Breast epithelium (tissue), 4 donors: Measurements from ENCODE around the gene OAS2. TPM values are rescaled to one million over a fixed set of nuclear protein-coding genes. Genes with fewer than 3 reads are reported as not detected.

Experiments used
- DNase-seq, 2 donors: peaks; one replicate each; pipeline ENCODE4 v3.0.0-alpha.2; 2019; ENCODE audit warnings: low spot score in 2 of 2
- H3K27ac ChIP-seq, 2 donors: fragments of 200-600 bp; sonication (generic) in 1 of 2; one replicate each; pipeline ENCODE4 v1.5.1; 2016 to 2019; ENCODE audit warnings: mild to moderate bottlenecking in 1 of 2
- H3K27me3 ChIP-seq, 2 donors: fragments of 200-600 bp; sonication (generic) in 1 of 2; one replicate each; pipeline versions ENCODE4 v1.5.1 to v1.6.0; 2017 to 2019; ENCODE audit warnings: control low read depth in 1 of 2, mild to moderate bottlenecking in 1 of 2
- H3K36me3 ChIP-seq: fragments of 200-600 bp; one replicate; pipeline ENCODE4 v1.5.1; 2019
- H3K4me1 ChIP-seq, 2 donors: fragments of 200-600 bp; sonication (generic); one replicate each; pipeline ENCODE4 v1.5.1; 2016 to 2019; ENCODE audit warnings: control low read depth in 1 of 2
- H3K4me3 ChIP-seq, 3 donors: fragments of 200-600 bp; sonication (generic); 1 replicate in 2 of 3; 2 replicates in 1 of 3; pipeline ENCODE4 v1.5.1; 2016 to 2019; ENCODE audit warnings: mild to moderate bottlenecking in 3 of 3, moderate library complexity in 2 of 3
- H3K9me3 ChIP-seq, 2 donors: fragments of 200-600 bp; sonication (generic) in 1 of 2; one replicate each; pipeline ENCODE4 v1.5.1; 2016 to 2019; ENCODE audit warnings: control low read depth in 1 of 2
- POLR2A ChIP-seq: fragments of 450-650 bp; IDR thresholded peaks from one replicate; pipeline ENCODE4 v1.6.1; 2016; ENCODE audit warnings: antibody characterized with exemption, mild to moderate bottlenecking, moderate library complexity
- POLR2AphosphoS5 ChIP-seq, 3 donors: sonication (generic); formaldehyde crosslinking; IDR thresholded peaks; one replicate each; pipeline ENCODE4 v1.6.1; 2017; ENCODE audit warnings: antibody characterized with exemption in 3 of 3
- intact Hi-C: fragments of 100-400 bp; cut with DNase I; formaldehyde crosslinking; loops from one replicate; pipeline ENCODE4 v1.15.1; 2023; ENCODE audit warnings: low total_unique reads
- total RNA-seq, 3 donors: library from RNA; depleted of rRNA; stranded (reverse); fragments of >200 nt; gene quantifications; one replicate each; pipeline ENCODE4 v1.1.0, GENCODE V29; 2016
- TF ChIP-seq, protein P1 (sequence below), 3 donors: fragments of 450-650 bp; IDR thresholded peaks; one replicate each; pipeline ENCODE4 v1.5.1; 2016 to 2017; ENCODE audit warnings: antibody characterized with exemption in 3 of 3, mild to moderate bottlenecking in 3 of 3, moderate library complexity in 3 of 3

The OAS2 gene
- total RNA-seq, 3 donors from 2014 or later: 6.2 to 9.5 (median 7.9) TPM

DNA sequence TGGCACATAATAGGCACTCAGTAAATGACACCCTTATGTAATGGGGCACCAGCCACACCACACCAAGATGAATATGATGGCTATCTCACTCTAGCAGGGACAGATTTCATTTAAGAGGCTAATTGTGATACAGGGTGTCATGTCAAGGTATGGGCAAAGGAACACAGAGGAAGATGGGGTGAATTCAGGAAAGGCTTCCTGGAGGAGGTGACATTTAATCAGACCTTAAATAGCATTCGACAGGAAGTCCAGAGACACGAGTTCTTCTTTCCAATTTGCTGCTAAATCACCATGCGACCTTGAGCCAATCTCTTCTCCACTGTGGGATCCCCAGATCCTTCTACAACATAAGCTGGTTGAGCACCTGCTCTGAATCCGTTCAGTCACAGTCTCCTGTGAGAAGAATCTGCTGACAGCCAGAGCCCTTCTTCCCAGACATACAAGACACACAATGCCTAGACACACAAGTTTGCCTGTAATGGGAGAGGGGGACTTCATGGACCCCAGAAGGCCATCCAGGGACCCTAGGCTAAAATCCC is 76.7 kb downstream of the OAS2 start:
- intact Hi-C loops: no loop called here
- H3K4me3 ChIP-seq: no peak overlapping the region
- H3K27ac ChIP-seq: no peak overlapping the region
- H3K4me1 ChIP-seq: no peaks in the 10 kb centered on the region
- H3K27me3 ChIP-seq: peaks cover 0 to 7% of the 10 kb centered on the region in 2 donors
- DNase-seq: no peak
- H3K36me3 ChIP-seq: no peaks in the 10 kb centered on the region
- H3K9me3 ChIP-seq: no peaks in the 10 kb centered on the region
- no peak for TF ChIP-seq POLR2A

DNA sequence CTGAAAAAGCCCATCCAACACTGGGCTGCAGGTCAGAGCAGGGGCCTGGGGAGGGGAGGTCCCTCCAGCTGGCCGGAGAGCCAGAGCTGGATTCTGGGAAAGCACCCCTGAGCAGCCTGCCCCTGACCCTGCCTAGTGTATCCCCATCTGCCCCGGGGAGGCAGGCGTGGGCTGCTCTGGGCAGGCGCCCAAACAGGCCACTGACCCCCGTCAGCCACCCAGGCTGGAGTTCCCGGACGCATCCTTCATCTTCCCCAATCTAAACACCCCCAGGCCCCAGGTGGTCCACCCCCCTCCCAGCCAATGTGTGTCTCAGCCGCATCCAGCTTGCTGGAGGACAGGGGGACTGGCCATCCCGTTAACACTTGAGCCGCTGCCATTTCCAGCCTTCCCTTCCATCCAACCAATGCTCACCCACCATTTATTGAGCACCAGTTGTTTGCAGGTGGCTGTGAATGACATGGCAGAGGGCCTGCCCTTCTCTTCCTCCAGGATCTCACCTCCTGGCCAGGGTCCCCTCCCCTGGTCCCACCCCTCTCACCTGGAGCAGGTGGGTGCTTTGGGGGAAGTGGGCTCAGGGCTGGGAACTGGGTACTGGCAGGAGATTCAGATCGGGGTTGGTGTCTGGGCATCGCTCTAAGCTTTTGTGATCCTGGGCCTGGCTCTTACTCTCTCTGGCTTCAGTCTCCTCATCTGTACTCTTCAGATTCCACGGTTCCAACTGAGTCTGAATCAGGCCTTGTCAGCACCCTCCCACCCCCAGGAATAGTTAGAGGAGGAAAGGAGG is 77.5 kb downstream of the OAS2 start:
- Histone ChIP-seq H3K4me3 (peak overlapping the region; percentile 58 to 84 (median 59)), H3K9me3 (no peaks in the 10 kb centered on the region), H3K36me3 (no peaks in the 10 kb centered on the region), H3K27me3 (peaks cover 0 to 7% of the 10 kb centered on the region in 2 donors), H3K4me1 (no peaks in the 10 kb centered on the region), H3K27ac (peak overlapping the region in 1 of 2 donors; percentile 82)
- TF ChIP-seq, protein P1, sequence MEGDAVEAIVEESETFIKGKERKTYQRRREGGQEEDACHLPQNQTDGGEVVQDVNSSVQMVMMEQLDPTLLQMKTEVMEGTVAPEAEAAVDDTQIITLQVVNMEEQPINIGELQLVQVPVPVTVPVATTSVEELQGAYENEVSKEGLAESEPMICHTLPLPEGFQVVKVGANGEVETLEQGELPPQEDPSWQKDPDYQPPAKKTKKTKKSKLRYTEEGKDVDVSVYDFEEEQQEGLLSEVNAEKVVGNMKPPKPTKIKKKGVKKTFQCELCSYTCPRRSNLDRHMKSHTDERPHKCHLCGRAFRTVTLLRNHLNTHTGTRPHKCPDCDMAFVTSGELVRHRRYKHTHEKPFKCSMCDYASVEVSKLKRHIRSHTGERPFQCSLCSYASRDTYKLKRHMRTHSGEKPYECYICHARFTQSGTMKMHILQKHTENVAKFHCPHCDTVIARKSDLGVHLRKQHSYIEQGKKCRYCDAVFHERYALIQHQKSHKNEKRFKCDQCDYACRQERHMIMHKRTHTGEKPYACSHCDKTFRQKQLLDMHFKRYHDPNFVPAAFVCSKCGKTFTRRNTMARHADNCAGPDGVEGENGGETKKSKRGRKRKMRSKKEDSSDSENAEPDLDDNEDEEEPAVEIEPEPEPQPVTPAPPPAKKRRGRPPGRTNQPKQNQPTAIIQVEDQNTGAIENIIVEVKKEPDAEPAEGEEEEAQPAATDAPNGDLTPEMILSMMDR (IDR thresholded peaks at IDR 0.05): no peak
- TF ChIP-seq POLR2A (no peak), POLR2AphosphoS5 (IDR thresholded peaks at IDR 0.05) (no peak)
- no peak for DNase-seq
- intact Hi-C loops: no loop called here

DNA sequence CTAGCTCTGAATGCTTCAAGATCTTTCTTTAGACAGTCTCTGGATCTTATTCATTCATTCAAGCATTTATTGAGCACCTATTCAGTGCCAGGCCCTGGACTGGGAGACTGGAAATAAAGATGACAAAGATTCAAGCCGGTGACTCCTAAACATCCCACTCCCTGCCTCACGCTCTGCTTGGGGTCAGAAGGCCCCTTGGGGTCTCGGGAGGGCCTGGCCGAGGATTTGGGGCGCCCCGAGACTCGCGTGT is 78.0 kb downstream of the OAS2 start:
- H3K27me3 ChIP-seq: peaks cover 0 to 7% of the 10 kb centered on the region in 2 donors
- H3K27ac ChIP-seq: peak overlapping the region in 1 of 2 donors; percentile 82
- intact Hi-C loops: no loop called here
- no peaks in the 10 kb centered on the region for H3K9me3 ChIP-seq
- no peak for TF ChIP-seq POLR2AphosphoS5 (IDR thresholded peaks at IDR 0.05)
- TF ChIP-seq POLR2A: no peak
- no peak for DNase-seq
- no peaks in the 10 kb centered on the region for H3K4me1 ChIP-seq
- peak overlapping the region; percentile 58 to 84 (median 59) for H3K4me3 ChIP-seq
- no peaks in the 10 kb centered on the region for H3K36me3 ChIP-seq

DNA sequence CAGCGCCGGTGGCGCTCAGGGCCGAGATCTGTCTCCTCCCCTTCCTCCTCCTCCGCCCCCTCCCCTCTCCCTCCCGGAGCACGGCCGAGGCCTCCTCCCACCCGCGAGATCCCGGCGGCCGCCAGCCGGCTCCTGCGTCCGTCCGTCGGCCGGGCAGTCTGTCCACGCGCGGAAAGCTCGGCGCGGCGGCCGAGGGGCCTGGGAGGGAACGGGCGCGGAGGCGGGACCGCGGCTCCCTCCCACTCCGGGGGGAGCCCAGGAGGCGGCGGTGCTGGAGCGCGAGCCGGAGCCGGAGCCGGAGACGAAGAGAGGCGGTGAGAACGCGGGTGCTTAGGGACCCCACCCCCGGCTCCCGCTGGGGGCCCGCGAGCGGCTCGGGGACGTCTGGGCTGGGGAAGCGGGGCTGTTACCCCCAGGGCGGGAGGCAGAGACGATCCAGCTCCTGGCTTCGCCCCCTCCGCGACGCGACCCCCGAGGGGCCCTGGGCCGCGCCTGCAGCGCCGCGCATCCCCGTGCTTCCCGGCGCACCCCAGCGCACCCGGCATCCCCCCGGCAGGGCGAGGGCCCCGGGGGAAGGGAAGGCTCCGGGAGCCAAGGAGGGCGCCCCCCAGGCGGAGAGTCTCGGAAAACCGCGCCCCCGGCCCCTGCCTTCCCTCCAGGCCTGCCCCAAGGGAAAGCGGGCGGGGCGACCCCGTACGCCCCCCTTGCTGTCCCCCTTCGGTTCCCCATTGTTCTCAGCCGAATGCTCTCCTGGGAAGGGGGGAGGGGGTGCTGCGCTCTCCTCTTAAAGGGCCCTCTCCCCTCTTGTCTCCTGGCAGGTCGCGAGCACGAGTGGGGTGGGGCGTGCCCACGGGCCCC is 78.5 kb downstream of the OAS2 start, which contains the start of gene DTX1:
TSS of gene DTX1 (plus strand) at position 100 of the 858 bp plus-strand sequence. CDS start 1,463 bp downstream, outside the sequence.
- Histone ChIP-seq H3K4me1 (no peaks in the 10 kb centered on the region), H3K4me3 (peak within 1 kb of the TSS; percentile 58 to 84 (median 59)), H3K27ac (peak within 1 kb of the TSS; percentile 6 to 82), H3K27me3 (peaks cover 0 to 7% of the 10 kb centered on the region in 2 donors), H3K36me3 (no peaks in the 10 kb centered on the region), H3K9me3 (no peaks in the 10 kb centered on the region)
- intact Hi-C loops: no loop called here
- TF ChIP-seq POLR2AphosphoS5 (IDR thresholded peaks at IDR 0.05): no peak
- no peak for TF ChIP-seq POLR2A
- no peak for DNase-seq

DNA sequence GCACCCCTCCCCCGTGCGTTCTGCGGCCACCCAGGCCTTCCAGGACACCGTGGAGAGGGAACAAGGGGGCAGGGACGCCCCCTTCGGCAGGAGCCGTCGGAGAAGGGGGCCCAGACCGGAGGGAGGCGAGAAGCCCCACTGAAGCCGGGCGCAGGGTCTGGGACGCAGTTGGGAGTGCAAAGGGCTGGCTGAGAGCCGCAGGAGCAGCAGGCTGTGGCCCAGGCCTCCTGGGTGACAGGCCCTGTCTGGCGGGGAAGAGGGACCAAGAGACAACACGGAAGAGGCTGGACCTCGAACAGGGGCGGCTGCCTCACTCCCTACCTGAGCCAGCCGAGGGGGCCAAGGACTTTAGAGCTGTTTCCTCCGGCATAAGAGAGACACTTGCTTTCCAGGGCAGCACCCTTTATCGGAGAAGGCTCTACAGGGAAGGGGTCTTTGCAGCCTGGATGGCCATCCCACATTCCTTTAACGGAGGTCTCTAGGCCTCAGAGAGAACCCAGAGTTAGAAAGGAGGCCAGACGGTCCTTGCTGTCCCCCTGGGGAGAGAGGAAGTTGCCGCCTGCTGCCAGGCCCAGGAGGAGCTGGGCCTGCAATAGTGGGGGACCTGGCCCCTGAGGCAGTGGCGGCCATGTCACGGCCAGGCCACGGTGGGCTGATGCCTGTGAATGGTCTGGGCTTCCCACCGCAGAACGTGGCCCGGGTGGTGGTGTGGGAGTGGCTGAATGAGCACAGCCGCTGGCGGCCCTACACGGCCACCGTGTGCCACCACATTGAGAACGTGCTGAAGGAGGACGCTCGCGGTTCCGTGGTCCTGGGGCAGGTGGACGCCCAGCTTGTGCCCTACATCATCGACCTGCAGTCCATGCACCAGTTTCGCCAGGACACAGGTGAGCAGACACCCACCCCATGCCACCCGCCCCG is 79.5 kb downstream of the OAS2 start:
- intact Hi-C loops: no loop called here
- DNase-seq: no peak
- Histone ChIP-seq H3K27me3 (peaks cover 0 to 7% of the 10 kb centered on the region in 2 donors), H3K36me3 (no peaks in the 10 kb centered on the region), H3K27ac (peak overlapping the region; percentile 6 to 82), H3K9me3 (no peaks in the 10 kb centered on the region), H3K4me3 (peak overlapping the region; percentile 58 to 84 (median 59)), H3K4me1 (no peaks in the 10 kb centered on the region)
- TF ChIP-seq, protein P1 (IDR thresholded peaks at IDR 0.05): no peak
- TF ChIP-seq POLR2AphosphoS5 (IDR thresholded peaks at IDR 0.05): no peak

DNA sequence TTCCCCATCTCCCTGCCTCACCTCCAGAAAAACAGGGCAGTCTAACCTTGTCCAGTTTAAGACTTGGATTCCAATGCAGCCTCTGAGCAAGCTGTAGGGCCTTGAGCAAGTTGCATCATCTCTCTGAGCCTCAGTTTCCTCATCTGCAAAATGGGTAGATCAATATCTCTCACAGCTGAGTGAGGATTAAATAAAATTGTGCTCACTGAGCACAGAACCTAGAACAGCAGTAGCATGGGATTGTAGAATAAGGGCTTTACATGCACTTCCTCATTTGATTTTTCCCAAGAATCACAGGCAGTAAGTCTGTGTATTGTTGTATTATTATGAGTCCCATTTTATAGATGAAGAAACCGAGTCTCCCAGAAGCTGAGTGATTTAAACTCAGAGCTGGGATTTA is 80.2 kb downstream of the OAS2 start:
- Histone ChIP-seq H3K4me3 (peak overlapping the region in 1 of 3 donors; percentile 84), H3K27ac (no peak overlapping the region), H3K27me3 (peaks cover 0 to 7% of the 10 kb centered on the region in 2 donors), H3K9me3 (no peaks in the 10 kb centered on the region), H3K36me3 (no peaks in the 10 kb centered on the region), H3K4me1 (no peaks in the 10 kb centered on the region)
- TF ChIP-seq, protein P1 (IDR thresholded peaks at IDR 0.05): no peak
- no peak for TF ChIP-seq POLR2A
- TF ChIP-seq POLR2AphosphoS5 (IDR thresholded peaks at IDR 0.05): no peak
- intact Hi-C loops: no loop called here
- no peak for DNase-seq
